H1 (cell line): ENCODE measurements around the gene PPP4R1. TPM values are rescaled to one million over a fixed set of nuclear protein-coding genes. Genes with fewer than 3 reads are reported as not detected.

Experiments
- ZNF274 ChIP-seq: IDR thresholded peaks from 2 replicates; pipeline ENCODE4 v1.7.0; 2012; ENCODE audit warnings: low read length, borderline replicate concordance; ENCODE audit errors: extremely low read depth
- polyA plus RNA-seq, 7 experiments: library from polyadenylated mRNA; depleted of rRNA in 3 of 7; stranded (reverse) in 5 of 7; unstranded in 2 of 7; fragments of >200 nt in 5 of 7; fragments of 200-250 nt in 2 of 7; gene quantifications; 1 replicate in 5 of 7; 2 replicates in 1 of 7; 4 replicates in 1 of 7; pipeline versions ENCODE4 v1.2.1 to v1.2.3, GENCODE V29; 2011 to 2013; ENCODE audit warnings: missing spikeins in 2 of 7, mixed read lengths in 2 of 7
- total RNA-seq: library from RNA; stranded (reverse); fragmentation: NEBNext Ultra II Directional; extraction: Animal tissue kit (Norgen Biotek cat#: 25700); gene quantifications from 2 replicates; pipeline ENCODE4 v1.2.1, GENCODE V29; 2021

The PPP4R1 gene
- total and polyA plus RNA-seq, 2 of the 8 experiments (the other 6 are each of a cell fraction or from before 2014, with no cell fraction given): 67.4 to 96.1 TPM

DNA sequence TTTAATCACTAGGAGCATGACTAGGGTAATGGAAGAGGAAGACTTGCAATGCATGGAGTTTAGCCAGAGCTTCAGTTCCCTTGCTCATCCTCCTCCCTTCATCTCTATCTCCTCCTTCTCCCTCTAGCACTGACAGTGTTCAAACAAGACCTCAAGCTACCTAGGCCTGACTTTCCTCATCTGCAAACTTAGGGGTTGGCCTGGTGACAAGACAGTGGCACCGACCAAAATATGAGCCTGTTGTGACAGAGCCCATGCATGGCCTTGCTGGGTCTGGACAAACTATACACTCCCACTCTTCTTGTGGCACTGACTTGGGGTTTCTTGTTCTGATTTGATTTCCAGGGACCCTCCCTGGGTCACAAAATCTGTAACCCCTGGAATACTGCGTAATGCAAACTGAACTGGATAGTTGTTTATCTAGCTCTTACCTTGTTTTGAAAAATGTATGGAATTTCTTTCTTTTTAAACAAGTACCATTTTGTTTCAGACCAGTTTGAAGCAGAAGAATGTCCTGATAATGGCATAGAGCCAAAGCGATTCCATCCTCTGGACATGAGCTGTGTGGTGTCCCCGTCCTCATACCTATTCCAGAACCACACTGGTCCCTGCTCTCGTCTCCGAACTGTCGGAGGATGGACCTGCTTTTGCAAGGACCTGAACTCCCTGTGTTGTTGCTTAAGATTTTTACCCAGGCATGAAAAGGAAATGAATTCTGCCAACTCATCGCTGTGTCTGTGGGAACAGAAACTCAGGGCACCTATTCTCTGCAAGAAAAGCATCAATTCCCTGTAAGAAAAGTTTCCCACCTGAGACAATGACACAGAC, 33.4 kb upstream of the PPP4R1 start (continued):
- no peak for TF ChIP-seq ZNF274
